CD14-positive monocyte (primary cell): Measurements from ENCODE around the gene KNDC1. TPM values are rescaled to one million over a fixed set of nuclear protein-coding genes. Genes with fewer than 3 reads are reported as not detected.
"Not testable (repeated sequence)": the region's sequence is repeated elsewhere in the genome, so short reads cannot be mapped to it uniquely, and the experiment has no call there.

Source experiments
- DNase-seq, 3 donors: peaks; one replicate each; pipeline ENCODE4 v3.0.0-alpha.2; 2011 to 2022
- H2AFZ ChIP-seq: 2 replicates; pipeline ENCODE4 v1.6.0; 2012; ENCODE audit warnings: mild to moderate bottlenecking, low read depth, low read length, inconsistent platforms; ENCODE audit not compliant: insufficient read depth, poor library complexity, severe bottlenecking
- H3K27ac ChIP-seq, 2 donors: 1 replicate in 1 of 2; 2 replicates in 1 of 2; pipeline ENCODE4 v1.5.1; 2012 to 2013; ENCODE audit warnings: low read length in 2 of 2, control low read depth in 1 of 2, inconsistent platforms in 1 of 2, low read depth in 1 of 2, mild to moderate bottlenecking in 1 of 2
- H3K27me3 ChIP-seq, 2 donors: one replicate each; pipeline versions ENCODE4 v1.6.0 to v1.6.1; 2011 to 2013; ENCODE audit warnings: low read length in 2 of 2; ENCODE audit not compliant: control insufficient read depth in 2 of 2, insufficient read depth in 2 of 2
- H3K36me3 ChIP-seq, 2 donors: replicated peaks in 1 of 2; 1 replicate in 1 of 2; 2 replicates in 1 of 2; pipeline versions ENCODE4 v1.5.1 to v1.6.1; 2012 to 2013; ENCODE audit warnings: low read length in 2 of 2, control low read depth in 1 of 2, inconsistent platforms in 1 of 2, mild to moderate bottlenecking in 1 of 2; ENCODE audit not compliant: insufficient read depth in 2 of 2, control insufficient read depth in 1 of 2
- H3K4me1 ChIP-seq, 2 donors: 1 replicate in 1 of 2; 2 replicates in 1 of 2; pipeline versions ENCODE4 v1.5.1 to v1.6.1; 2012 to 2013; ENCODE audit warnings: low read length in 2 of 2, control low read depth in 1 of 2, inconsistent platforms in 1 of 2, mild to moderate bottlenecking in 1 of 2, moderate library complexity in 1 of 2; ENCODE audit not compliant: insufficient read depth in 2 of 2, control insufficient read depth in 1 of 2
- H3K4me2 ChIP-seq: replicated peaks from 2 replicates; pipeline ENCODE3; 2012; ENCODE audit warnings: low read length, moderate library complexity, mild to moderate bottlenecking; ENCODE audit not compliant: poor library complexity, severe bottlenecking; ENCODE audit errors: extremely low read depth
- H3K4me3 ChIP-seq, 3 experiments: fragments of 200-600 bp in 1 of 3; sonication (generic) in 1 of 3; replicated peaks in 1 of 3; 1 replicate in 2 of 3; 2 replicates in 1 of 3; pipeline ENCODE4 v1.5.1; 2011 to 2013; ENCODE audit warnings: low read length in 3 of 3, mild to moderate bottlenecking in 3 of 3, control low read depth in 2 of 3, low read depth in 2 of 3, inconsistent platforms in 1 of 3, moderate library complexity in 1 of 3
- H3K79me2 ChIP-seq: 2 replicates; pipeline ENCODE4 v1.6.0; 2012; ENCODE audit warnings: mild to moderate bottlenecking, control low read depth, inconsistent platforms, low read length, moderate library complexity; ENCODE audit not compliant: insufficient read depth
- H3K9ac ChIP-seq: 2 replicates; pipeline ENCODE4 v1.6.0; 2017; ENCODE audit warnings: low read length, mild to moderate bottlenecking; ENCODE audit not compliant: insufficient read depth, poor library complexity, severe bottlenecking
- H3K9me3 ChIP-seq, 2 donors: replicated peaks in 1 of 2; 1 replicate in 1 of 2; 2 replicates in 1 of 2; pipeline versions ENCODE4 v1.5.1 to v1.6.1; 2012 to 2013; ENCODE audit warnings: low read length in 2 of 2, control low read depth in 1 of 2; ENCODE audit not compliant: control insufficient read depth in 1 of 2, insufficient read depth in 1 of 2
- H4K20me1 ChIP-seq: 2 replicates; pipeline ENCODE4 v1.6.0; 2012; ENCODE audit warnings: mild to moderate bottlenecking, low read length, control low read depth, moderate library complexity; ENCODE audit not compliant: insufficient read depth
- H3K27ac Mint-ChIP-seq, 7 donors: one replicate each; pipeline ENCODE4 v1.8.0; 2020; ENCODE audit warnings: mild to moderate bottlenecking in 7 of 7, mixed read lengths in 7 of 7, moderate library complexity in 6 of 7, inconsistent platforms in 2 of 7
- H3K27me3 Mint-ChIP-seq, 3 donors: one replicate each; pipeline ENCODE4 v1.8.0; 2021 to 2022; ENCODE audit warnings: low read depth in 3 of 3, mild to moderate bottlenecking in 3 of 3, mixed read lengths in 3 of 3, moderate library complexity in 3 of 3, inconsistent platforms in 1 of 3
- H3K36me3 Mint-ChIP-seq, 2 donors: one replicate each; pipeline ENCODE4 v1.8.0; 2020; ENCODE audit warnings: mixed read lengths in 2 of 2, inconsistent platforms in 1 of 2, mild to moderate bottlenecking in 1 of 2
- H3K4me1 Mint-ChIP-seq: one replicate; pipeline ENCODE4 v1.8.0; 2020; ENCODE audit warnings: mild to moderate bottlenecking, mixed read lengths
- H3K4me3 Mint-ChIP-seq, 2 donors: one replicate each; pipeline ENCODE4 v1.8.0; 2020; ENCODE audit warnings: mild to moderate bottlenecking in 2 of 2, mixed read lengths in 2 of 2, moderate library complexity in 1 of 2
- H3K9me3 Mint-ChIP-seq, 7 donors: one replicate each; pipeline ENCODE4 v1.8.0; 2020 to 2022; ENCODE audit warnings: mixed read lengths in 7 of 7, mild to moderate bottlenecking in 6 of 7, moderate library complexity in 6 of 7, inconsistent platforms in 2 of 7
- CTCF ChIP-seq: fragments of 200-600 bp; IDR thresholded peaks from one replicate; pipeline ENCODE4 v1.8.0; 2022; ENCODE audit warnings: antibody characterized with exemption, mild to moderate bottlenecking
- WGBS: methylation state at CpG from one replicate; pipeline ENCODE4 v1.1.5; 2013; ENCODE audit warnings: missing lambda C conversion rate; ENCODE audit not compliant: insufficient coverage; 5-methylcytosine and 5-hydroxymethylcytosine counted together
- intact Hi-C, 2 donors: fragments of 100-400 bp; cut with micrococcal nuclease; formaldehyde crosslinking; loops; one replicate each; pipeline versions ENCODE4 v1.15.0 to v1.15.1; 2023
- polyA plus RNA-seq, 3 donors: library from polyadenylated mRNA; depleted of rRNA in 1 of 3; unstranded in 2 of 3; stranded (reverse) in 1 of 3; fragments of 300-500 nt in 2 of 3; fragments of >200 nt in 1 of 3; fragmentation: Illumina TruSeq in 2 of 3; gene quantifications; 1 replicate in 2 of 3; 2 replicates in 1 of 3; pipeline ENCODE4 v1.2.3, GENCODE V29; 2012 to 2021

Gene KNDC1
- polyA plus RNA-seq, 3 donors: 0.22 to 0.80 TPM; not detected in 1

GRCh38 chr10:133174689-133175263 lies 14.8 kb downstream of the KNDC1 start:
- Histone ChIP-seq H3K9ac (no peak overlapping the region), H3K4me2 (no peak overlapping the region), H3K4me1 (peaks cover 11 to 16% of the 10 kb centered on the region in 2 donors), H3K9me3 (peaks cover 27 to 49% of the 10 kb centered on the region in 2 donors), H3K4me3 (no peak overlapping the region), H4K20me1 (no peaks in the 10 kb centered on the region), H3K27me3 (peaks cover 0 to 3% of the 10 kb centered on the region in 2 donors), H3K36me3 (no peaks in the 10 kb centered on the region), H3K27ac (no peak overlapping the region), H3K79me2 (no peaks in the 10 kb centered on the region), H2AFZ (no peak overlapping the region)
- H3K36me3 Mint-ChIP-seq: peaks cover 0 to 4% of the 10 kb centered on the region in 2 donors
- peaks cover 2 to 15% (median 12%) of the 10 kb centered on the region in 3 donors for H3K27me3 Mint-ChIP-seq
- peak overlapping the region in 4 of 7 donors; percentile 13 to 91 (median 82) for H3K27ac Mint-ChIP-seq
- H3K4me1 Mint-ChIP-seq: peaks cover 14% of the 10 kb centered on the region
- no peak for DNase-seq
- peaks cover 21 to 37% (median 30%) of the 10 kb centered on the region in 7 donors for H3K9me3 Mint-ChIP-seq
- no peak for TF ChIP-seq CTCF
- 81% methylated on average over 3 of the region's 3 CpGs for WGBS
- intact Hi-C loops: no loop called here
- H3K4me3 Mint-ChIP-seq: no peak overlapping the region

- H3K27ac Mint-ChIP-seq, H3K9ac ChIP-seq, H3K36me3 ChIP-seq, H4K20me1 ChIP-seq, H3K4me3 ChIP-seq, H3K27ac ChIP-seq, H3K36me3 Mint-ChIP-seq, DNase-seq, H3K79me2 ChIP-seq, H3K4me3 Mint-ChIP-seq, intact Hi-C loops, H3K27me3 ChIP-seq, H2AFZ ChIP-seq, H3K4me2 ChIP-seq: not testable (repeated sequence)
- WGBS: 90% methylated on average over 4 of the region's 4 CpGs
- Histone ChIP-seq H3K4me1 (peaks cover 11 to 16% of the 10 kb centered on the region in 2 donors), H3K9me3 (peaks cover 27 to 49% of the 10 kb centered on the region in 2 donors)
- Mint-ChIP-seq H3K4me1 (peaks cover 14% of the 10 kb centered on the region), H3K9me3 (peaks cover 21 to 37% (median 30%) of the 10 kb centered on the region in 7 donors), H3K27me3 (peaks cover 4 to 15% (median 10%) of the 10 kb centered on the region in 3 donors)
These were observed 15.6 kb downstream of the KNDC1 start for GRCh38 chr10:133175624-133176023.
